Upper lobe of left lung (tissue), 6 donors: ENCODE results near the gene SERINC5. TPM values are rescaled to one million over a fixed set of nuclear protein-coding genes. Genes with fewer than 3 reads are reported as not detected.
"Not testable (repeated sequence)": the region's sequence is repeated elsewhere in the genome, so short reads cannot be mapped to it uniquely, and the experiment has no call there.

ENCODE experiments used
- ATAC-seq, 2 donors: fragments of 200-7000 bp; cut with Tn5 transposase; one replicate each; pipeline ENCODE4 v1.9.1; 2022; ENCODE audit warnings: mild to moderate bottlenecking in 2 of 2, moderate library complexity in 2 of 2; ENCODE audit not compliant: low FRiP score in 2 of 2
- DNase-seq, 2 donors: peaks; one replicate each; pipeline ENCODE4 v3.0.0-alpha.2; 2019 to 2020
- H3K27ac ChIP-seq, 4 donors: fragments of 200-600 bp; sonication (generic); one replicate each; pipeline ENCODE4 v1.5.1; 2016 to 2019
- H3K27me3 ChIP-seq, 4 donors: fragments of 200-600 bp; sonication (generic); one replicate each; pipeline ENCODE4 v1.5.1; 2017 to 2019
- H3K36me3 ChIP-seq, 4 donors: fragments of 200-600 bp; sonication (generic); one replicate each; pipeline ENCODE4 v1.5.1; 2016 to 2019
- H3K4me1 ChIP-seq, 4 donors: fragments of 200-600 bp; sonication (generic); one replicate each; pipeline ENCODE4 v1.5.1; 2018 to 2019
- H3K4me3 ChIP-seq, 4 donors: fragments of 200-600 bp; sonication (generic); one replicate each; pipeline ENCODE4 v1.5.1; 2017 to 2019; ENCODE audit warnings: mild to moderate bottlenecking in 2 of 4, moderate library complexity in 1 of 4
- H3K9me3 ChIP-seq, 4 donors: fragments of 200-600 bp; sonication (generic); one replicate each; pipeline ENCODE4 v1.5.1; 2018 to 2019
- CTCF ChIP-seq, 6 experiments: fragments of 450-650 bp in 4 of 6; fragments of 200-600 bp in 2 of 6; sonication (generic) in 2 of 6; IDR thresholded peaks; one replicate each; pipeline ENCODE4 v1.5.1; 2016 to 2019; ENCODE audit warnings: antibody characterized with exemption in 6 of 6
- EP300 ChIP-seq, 4 donors: sonication (generic); formaldehyde crosslinking; IDR thresholded peaks; one replicate each; pipeline ENCODE4 v1.5.1; 2017; ENCODE audit warnings: antibody characterized with exemption in 4 of 4, control low read depth in 2 of 4
- POLR2A ChIP-seq, 4 donors: fragments of 450-650 bp; IDR thresholded peaks; one replicate each; pipeline ENCODE4 v1.5.1; 2016 to 2017; ENCODE audit warnings: antibody characterized with exemption in 4 of 4, mild to moderate bottlenecking in 2 of 4
- POLR2AphosphoS5 ChIP-seq, 2 donors: sonication (generic); formaldehyde crosslinking; IDR thresholded peaks; one replicate each; pipeline ENCODE4 v1.5.1; 2017; ENCODE audit warnings: antibody characterized with exemption in 2 of 2
- WGBS, 2 donors: methylation state at CpG; one replicate each; pipeline ENCODE4 v1.1.5; 2017 to 2018; 5-methylcytosine and 5-hydroxymethylcytosine counted together
- total RNA-seq, 6 donors: library from RNA; depleted of rRNA in 4 of 6; stranded (reverse); fragments of >200 nt in 4 of 6; gene quantifications; one replicate each; pipeline versions ENCODE4 v1.1.0 to v1.2.1, GENCODE V29; 2016 to 2021
- donor health status: DM: no; HTN: no; CAD: no; lungs with moderate emphysema.
- donor health status: DM: no; HTN: yes; CAD: no; lungs with severe emphysema.

Gene SERINC5
- 10 to 100 TPM; 27.3 to 62.4 (median 41.3) TPM for total RNA-seq

DNA sequence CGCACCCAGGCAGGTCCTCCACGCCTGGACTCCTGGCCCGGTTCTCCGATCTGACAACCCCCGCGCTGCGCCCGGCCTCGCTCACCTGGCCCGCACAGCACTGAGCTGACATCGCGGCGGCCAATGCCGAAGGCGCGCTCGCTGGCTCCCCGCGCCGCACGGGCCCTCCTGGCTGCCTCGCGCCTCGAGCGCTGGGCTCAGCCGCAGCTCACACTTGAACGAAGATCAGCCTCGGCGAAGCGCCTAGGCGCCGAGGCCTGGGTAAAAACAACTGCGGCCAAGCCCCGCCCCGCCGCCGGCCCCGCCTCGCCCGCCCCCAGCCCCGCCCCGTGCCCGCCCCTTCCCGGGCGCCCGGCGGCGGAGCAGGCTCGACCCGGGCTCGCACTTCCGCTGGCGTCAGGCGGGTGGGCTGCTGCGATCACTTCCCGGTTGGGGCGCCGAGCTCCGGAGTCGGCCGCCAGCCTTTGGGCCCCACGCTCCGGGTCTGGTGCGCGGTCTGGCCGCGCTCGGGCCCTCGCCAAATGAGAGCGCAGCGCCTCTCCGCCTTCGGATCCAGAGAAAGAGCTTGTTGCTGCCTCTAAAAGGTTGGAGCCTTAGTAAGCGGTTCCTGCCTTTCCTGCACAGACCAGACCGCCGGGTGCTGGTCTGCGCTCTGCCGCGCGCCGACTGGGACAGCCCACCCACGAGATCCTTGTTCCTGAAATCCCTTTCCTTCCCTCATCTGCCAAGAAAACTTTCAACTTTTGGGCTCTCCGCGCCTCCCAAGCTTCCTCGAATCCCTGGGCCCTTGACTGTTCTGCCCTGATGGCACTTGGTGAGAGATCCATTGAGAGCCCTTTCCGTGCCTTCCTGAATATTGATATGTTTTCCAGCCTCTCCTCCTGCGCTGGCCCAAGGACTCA is at the start of gene SERINC5:
Gene SERINC5 (minus strand): TSS at position 238 of the 902 bp plus-strand sequence. CDS start 126 bp downstream, at position 112.
- Histone ChIP-seq H3K9me3 (no peaks in the 10 kb centered on the region), H3K27me3 (no peaks in the 10 kb centered on the region), H3K4me1 (peaks cover 20 to 51% (median 37%) of the 10 kb centered on the region in 4 donors), H3K36me3 (no peaks in the 10 kb centered on the region), H3K27ac (peak within 1 kb of the TSS; percentile 96 to 98 (median 98)), H3K4me3 (peak within 1 kb of the TSS; percentile 70 to 96 (median 76))
- 1% methylated on average over 24 to 28 of the region's 87 CpGs for WGBS, 2 donors
- peak in 2 of 4 donors; percentile 1 to 24 for TF ChIP-seq EP300 (IDR thresholded peaks at IDR 0.05)
- no peak for TF ChIP-seq CTCF (IDR thresholded peaks at IDR 0.05)
- TF ChIP-seq POLR2AphosphoS5 (IDR thresholded peaks at IDR 0.05), result peak; percentile 95 to 96
- peak in 3 of 4 donors; percentile 77 to 98 (median 91) for TF ChIP-seq POLR2A (IDR thresholded peaks at IDR 0.05)
- DNase-seq, result peak; percentile 90 to 97
- ATAC-seq, result peak; percentile 89 to 96

GRCh38 chr5:80302636-80303035 is 46.8 kb upstream of the SERINC5 start:
- H3K4me1 ChIP-seq, result no peaks in the 10 kb centered on the region
- H3K27me3 ChIP-seq, result no peaks in the 10 kb centered on the region
- H3K9me3 ChIP-seq, result no peaks in the 10 kb centered on the region
- TF ChIP-seq POLR2AphosphoS5 (IDR thresholded peaks at IDR 0.05) (no peak), CTCF (IDR thresholded peaks at IDR 0.05) (no peak), EP300 (IDR thresholded peaks at IDR 0.05) (no peak), POLR2A (IDR thresholded peaks at IDR 0.05) (no peak)
- no peak overlapping the region for H3K4me3 ChIP-seq
- H3K27ac ChIP-seq, result no peak overlapping the region
- no peaks in the 10 kb centered on the region for H3K36me3 ChIP-seq
- DNase-seq, result peak in 1 of 2 donors; percentile 40
- ATAC-seq, result no peak
- WGBS, 2 donors, result 91 to 97% methylated on average over 11 of the region's 11 CpGs

DNA sequence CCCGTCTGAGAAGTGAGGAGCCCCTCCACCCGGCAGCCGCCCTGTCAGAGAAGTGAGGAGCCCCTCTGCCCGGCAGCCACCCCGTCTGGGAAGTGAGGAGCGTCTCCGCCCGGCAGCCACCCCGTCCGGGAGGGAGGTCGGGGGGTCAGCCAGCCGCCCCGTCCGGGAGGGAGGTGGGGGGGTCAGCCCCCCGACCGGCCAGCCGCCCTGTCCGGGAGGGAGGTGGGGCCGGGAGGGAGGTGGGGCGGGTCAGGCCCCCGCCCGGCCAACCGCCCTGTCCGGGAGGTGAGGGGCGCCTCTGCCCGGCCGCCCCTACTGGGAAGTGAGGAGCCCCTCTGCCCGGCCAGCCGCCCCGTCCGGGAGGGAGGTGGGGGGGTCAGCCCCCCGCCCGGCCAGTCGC is 45.5 kb upstream of the SERINC5 start:
- not testable (repeated sequence) for H3K27ac ChIP-seq, H3K4me3 ChIP-seq, ATAC-seq, H3K9me3 ChIP-seq, H3K4me1 ChIP-seq, H3K27me3 ChIP-seq, H3K36me3 ChIP-seq
- WGBS, 2 donors, result no CpG with 5 or more reads among the region's 34 CpGs
- peak in 1 of 2 donors; percentile 42 for DNase-seq

GRCh38 chr5:80300796-80301195 is 44.9 kb upstream of the SERINC5 start:
- WGBS, 2 donors, result 80 to 95% methylated on average over 1 to 10 of the region's 27 CpGs

GRCh38 chr5:80300125-80300524 is 44.3 kb upstream of the SERINC5 start:
- Histone ChIP-seq H3K36me3 (no peaks in the 10 kb centered on the region), H3K4me3 (no peak overlapping the region), H3K4me1 (no peaks in the 10 kb centered on the region), H3K27me3 (no peaks in the 10 kb centered on the region), H3K27ac (no peak overlapping the region), H3K9me3 (no peaks in the 10 kb centered on the region)
- TF ChIP-seq CTCF (IDR thresholded peaks at IDR 0.05), result no peak
- TF ChIP-seq EP300 (IDR thresholded peaks at IDR 0.05), result no peak
- no peak for TF ChIP-seq POLR2AphosphoS5 (IDR thresholded peaks at IDR 0.05)
- no peak for TF ChIP-seq POLR2A (IDR thresholded peaks at IDR 0.05)
- ATAC-seq (peak in 1 of 2 donors; percentile 46), DNase-seq (no peak)
- WGBS, 2 donors, result 86 to 98% methylated on average over 7 of the region's 8 CpGs

More at GRCh38 chr5:80300796-80301195, 44.9 kb upstream of the SERINC5 start:
- not testable (repeated sequence) for H3K36me3 ChIP-seq, H3K27me3 ChIP-seq, H3K4me1 ChIP-seq, H3K4me3 ChIP-seq, H3K9me3 ChIP-seq, ATAC-seq, H3K27ac ChIP-seq
- peak in 1 of 2 donors; percentile 50 for DNase-seq
